ENCODE results near the gene THOC1. TPM values are rescaled to one million over a fixed set of nuclear protein-coding genes. Genes with fewer than 3 reads are reported as not detected.
A peak's percentile ranks its signal among the peaks of the same experiment; 100 is the strongest.

Gene THOC1, protein sequence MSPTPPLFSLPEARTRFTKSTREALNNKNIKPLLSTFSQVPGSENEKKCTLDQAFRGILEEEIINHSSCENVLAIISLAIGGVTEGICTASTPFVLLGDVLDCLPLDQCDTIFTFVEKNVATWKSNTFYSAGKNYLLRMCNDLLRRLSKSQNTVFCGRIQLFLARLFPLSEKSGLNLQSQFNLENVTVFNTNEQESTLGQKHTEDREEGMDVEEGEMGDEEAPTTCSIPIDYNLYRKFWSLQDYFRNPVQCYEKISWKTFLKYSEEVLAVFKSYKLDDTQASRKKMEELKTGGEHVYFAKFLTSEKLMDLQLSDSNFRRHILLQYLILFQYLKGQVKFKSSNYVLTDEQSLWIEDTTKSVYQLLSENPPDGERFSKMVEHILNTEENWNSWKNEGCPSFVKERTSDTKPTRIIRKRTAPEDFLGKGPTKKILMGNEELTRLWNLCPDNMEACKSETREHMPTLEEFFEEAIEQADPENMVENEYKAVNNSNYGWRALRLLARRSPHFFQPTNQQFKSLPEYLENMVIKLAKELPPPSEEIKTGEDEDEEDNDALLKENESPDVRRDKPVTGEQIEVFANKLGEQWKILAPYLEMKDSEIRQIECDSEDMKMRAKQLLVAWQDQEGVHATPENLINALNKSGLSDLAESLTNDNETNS
- 148 and 241 TPM in 2 replicates for total RNA-seq (ENCODE audit: low replicate concordance)

DNA sequence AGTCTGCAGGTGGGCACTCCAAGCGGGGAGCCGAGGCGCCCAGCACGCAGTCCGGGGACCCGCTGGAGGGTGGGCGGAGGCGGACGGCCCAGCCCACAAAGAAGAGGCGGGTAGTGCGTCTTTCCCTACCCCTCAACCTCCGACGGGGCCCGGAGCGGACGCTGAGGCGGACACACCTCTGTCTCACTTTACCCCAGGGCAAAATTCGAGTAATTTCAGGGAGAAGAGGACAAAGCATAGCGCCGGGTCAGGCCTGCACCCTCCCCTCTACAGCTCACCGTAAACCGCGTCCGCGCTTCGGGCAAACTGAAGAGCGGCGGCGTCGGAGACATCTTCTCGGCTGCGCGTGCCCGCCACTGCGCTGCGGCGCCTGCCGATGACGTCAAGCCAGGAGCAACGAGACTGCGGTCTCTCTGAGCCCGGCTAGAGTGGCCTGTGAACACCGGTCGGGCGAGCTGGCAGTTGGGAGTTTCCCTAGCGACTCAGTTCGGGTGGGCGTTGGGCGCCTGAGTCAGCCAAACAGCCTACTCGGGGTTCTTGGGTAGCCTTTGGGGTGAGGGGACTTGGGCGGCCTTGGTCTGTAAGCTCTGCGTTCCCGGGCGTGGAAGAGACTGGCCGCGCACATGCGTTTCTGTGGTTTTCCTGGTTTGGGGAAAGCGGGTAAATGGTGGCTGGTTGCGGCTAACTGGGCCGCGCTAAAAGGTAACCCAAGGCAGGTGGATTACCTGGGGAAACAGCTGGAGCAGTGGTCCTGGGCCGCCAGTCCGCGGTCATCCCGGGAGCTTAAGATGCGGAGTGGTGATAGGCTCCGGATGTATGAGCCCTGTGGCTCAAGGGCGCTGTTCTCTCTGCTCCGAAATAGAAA, at the start of gene THOC1:
THOC1 (minus strand) TSS at position 360 of the 865 bp plus-strand sequence; CDS start at position 332, 28 bp downstream.
- Histone ChIP-seq H3K36me3 (peaks cover 14% of the 10 kb centered on the region), H3K27me3 (no peaks in the 10 kb centered on the region), H3K9me3 (ENCODE audit: low read depth) (no peaks in the 10 kb centered on the region), H3K4me1 (peaks cover 24% of the 10 kb centered on the region), H3K9ac (peak within 1 kb of the TSS; percentile 66), H2AFZ (replicated peaks) (peak within 1 kb of the TSS; percentile 98), H3K4me3 (peak within 1 kb of the TSS; percentile 69), H3K4me2 (peak within 1 kb of the TSS; percentile 87), H3K79me2 (ENCODE audit: low read depth) (peaks cover 42% of the 10 kb centered on the region), H3F3A (ENCODE audit: low read depth) (peaks cover 12% of the 10 kb centered on the region), H4K20me1 (ENCODE audit: low read depth) (peaks cover 11% of the 10 kb centered on the region), H3K27ac (peak within 1 kb of the TSS; percentile 62)
- H3K27ac Mint-ChIP-seq, result peak within 1 kb of the TSS; percentile 97
- peaks cover 17% of the 10 kb centered on the region for H3K4me1 Mint-ChIP-seq
- peak within 1 kb of the TSS; percentile 99 for H3K4me3 Mint-ChIP-seq
- peaks cover 3% of the 10 kb centered on the region for H3K27me3 Mint-ChIP-seq (ENCODE audit: insufficient read depth, low read depth)
- H3K36me3 Mint-ChIP-seq, result peaks cover 6% of the 10 kb centered on the region
- TF ChIP-seq EZH2phosphoT487 (IDR thresholded peaks at IDR 0.05) (no peak), EZH2 (IDR thresholded peaks at IDR 0.05) (peak; percentile 42)
- no peaks in the 10 kb centered on the region for H3K9me3 Mint-ChIP-seq
- peak; percentile 97 for DNase-seq (ENCODE audit: low spot score)

DNA sequence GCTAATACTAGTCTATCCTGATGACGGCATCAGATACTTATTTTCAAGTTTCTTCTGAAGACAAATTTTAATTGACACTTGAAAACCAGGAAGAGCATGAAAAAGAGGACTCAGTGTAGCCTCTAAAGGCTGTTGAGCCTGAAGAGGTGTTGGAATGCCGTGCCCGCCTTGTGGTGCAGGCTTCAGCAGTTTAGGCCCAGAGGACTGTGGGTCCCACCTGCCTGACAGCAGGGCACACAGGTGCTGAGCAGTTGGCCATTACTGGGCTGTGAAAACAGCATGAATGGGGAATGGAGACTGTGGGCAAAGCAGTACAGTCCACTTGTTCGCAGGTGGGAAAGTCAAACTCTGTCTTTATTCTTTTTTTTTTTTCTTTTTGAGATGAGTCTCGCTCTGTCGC, 49.8 kb upstream of the THOC1 start:
- peaks cover 20% of the 10 kb centered on the region for H3K4me1 ChIP-seq
- H4K20me1 ChIP-seq (ENCODE audit: low read depth), result no peaks in the 10 kb centered on the region
- Mint-ChIP-seq H3K9me3 (no peaks in the 10 kb centered on the region), H3K4me3 (no peak overlapping the region), H3K27me3 (ENCODE audit: insufficient read depth, low read depth) (peaks cover 8% of the 10 kb centered on the region), H3K4me1 (peaks cover 3% of the 10 kb centered on the region), H3K27ac (no peak overlapping the region), H3K36me3 (peaks cover 4% of the 10 kb centered on the region)
- no peaks in the 10 kb centered on the region for H3K9me3 ChIP-seq (ENCODE audit: low read depth)
- TF ChIP-seq EZH2 (IDR thresholded peaks at IDR 0.05) (no peak), EZH2phosphoT487 (IDR thresholded peaks at IDR 0.05) (no peak)
- TF ChIP-seq, protein P1, sequence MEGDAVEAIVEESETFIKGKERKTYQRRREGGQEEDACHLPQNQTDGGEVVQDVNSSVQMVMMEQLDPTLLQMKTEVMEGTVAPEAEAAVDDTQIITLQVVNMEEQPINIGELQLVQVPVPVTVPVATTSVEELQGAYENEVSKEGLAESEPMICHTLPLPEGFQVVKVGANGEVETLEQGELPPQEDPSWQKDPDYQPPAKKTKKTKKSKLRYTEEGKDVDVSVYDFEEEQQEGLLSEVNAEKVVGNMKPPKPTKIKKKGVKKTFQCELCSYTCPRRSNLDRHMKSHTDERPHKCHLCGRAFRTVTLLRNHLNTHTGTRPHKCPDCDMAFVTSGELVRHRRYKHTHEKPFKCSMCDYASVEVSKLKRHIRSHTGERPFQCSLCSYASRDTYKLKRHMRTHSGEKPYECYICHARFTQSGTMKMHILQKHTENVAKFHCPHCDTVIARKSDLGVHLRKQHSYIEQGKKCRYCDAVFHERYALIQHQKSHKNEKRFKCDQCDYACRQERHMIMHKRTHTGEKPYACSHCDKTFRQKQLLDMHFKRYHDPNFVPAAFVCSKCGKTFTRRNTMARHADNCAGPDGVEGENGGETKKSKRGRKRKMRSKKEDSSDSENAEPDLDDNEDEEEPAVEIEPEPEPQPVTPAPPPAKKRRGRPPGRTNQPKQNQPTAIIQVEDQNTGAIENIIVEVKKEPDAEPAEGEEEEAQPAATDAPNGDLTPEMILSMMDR (IDR thresholded peaks at IDR 0.05), result no peak
- no peak overlapping the region for H3K27ac ChIP-seq
- H3K79me2 ChIP-seq (ENCODE audit: low read depth), result no peaks in the 10 kb centered on the region
- no peaks in the 10 kb centered on the region for H3K27me3 ChIP-seq
- no peak overlapping the region for H2AFZ ChIP-seq (replicated peaks)
- no peaks in the 10 kb centered on the region for H3K36me3 ChIP-seq
- H3K9ac ChIP-seq, result no peak overlapping the region
- H3F3A ChIP-seq (ENCODE audit: low read depth), result peaks cover 19% of the 10 kb centered on the region
- no peak overlapping the region for H3K4me3 ChIP-seq
- DNase-seq (ENCODE audit: low spot score), result no peak
- no peak overlapping the region for H3K4me2 ChIP-seq

DNA sequence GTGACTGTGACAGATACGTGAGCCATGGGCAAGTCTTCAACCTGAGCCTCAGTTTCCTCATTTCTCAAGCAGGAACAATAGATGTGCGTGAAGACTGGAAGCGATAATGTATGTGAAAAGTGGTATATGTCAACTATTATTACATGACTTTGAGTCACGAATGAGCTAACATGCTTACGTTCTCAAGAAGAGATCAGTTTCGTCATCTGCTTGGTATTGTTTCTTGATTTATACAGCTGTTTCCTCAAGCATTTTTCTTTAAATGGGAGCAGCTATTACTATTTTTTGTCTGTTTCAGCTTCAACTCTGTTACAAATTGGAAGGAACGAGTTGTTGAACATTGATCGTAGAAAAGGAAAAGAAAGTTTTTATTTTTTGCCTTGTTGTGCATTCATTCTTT, 48.5 kb upstream of the THOC1 start:
- no peak for TF ChIP-seq EZH2 (IDR thresholded peaks at IDR 0.05)
- TF ChIP-seq EZH2phosphoT487 (IDR thresholded peaks at IDR 0.05), result no peak
- TF ChIP-seq, protein P1 (IDR thresholded peaks at IDR 0.05), result no peak
- no peaks in the 10 kb centered on the region for H3K36me3 ChIP-seq
- H3K36me3 Mint-ChIP-seq, result peaks cover 4% of the 10 kb centered on the region
- H3K4me3 ChIP-seq, result no peak overlapping the region
- peaks cover 19% of the 10 kb centered on the region for H3F3A ChIP-seq (ENCODE audit: low read depth)
- no peak overlapping the region for H3K9ac ChIP-seq
- H3K79me2 ChIP-seq (ENCODE audit: low read depth), result no peaks in the 10 kb centered on the region
- no peaks in the 10 kb centered on the region for H3K9me3 Mint-ChIP-seq
- no peaks in the 10 kb centered on the region for H3K27me3 ChIP-seq
- H3K4me3 Mint-ChIP-seq, result no peak overlapping the region
- no peak for DNase-seq (ENCODE audit: low spot score)
- H3K4me1 Mint-ChIP-seq, result peaks cover 8% of the 10 kb centered on the region
- H3K27ac ChIP-seq, result no peak overlapping the region
- H2AFZ ChIP-seq (replicated peaks), result no peak overlapping the region
- peaks cover 8% of the 10 kb centered on the region for H3K27me3 Mint-ChIP-seq (ENCODE audit: insufficient read depth, low read depth)
- peaks cover 20% of the 10 kb centered on the region for H3K4me1 ChIP-seq
- H3K9me3 ChIP-seq (ENCODE audit: low read depth), result no peaks in the 10 kb centered on the region
- no peak overlapping the region for H3K27ac Mint-ChIP-seq
- no peaks in the 10 kb centered on the region for H4K20me1 ChIP-seq (ENCODE audit: low read depth)
- no peak overlapping the region for H3K4me2 ChIP-seq
